ENCODE measurements around the gene PSG7. TPM values are rescaled to one million over a fixed set of nuclear protein-coding genes. Genes with fewer than 3 reads are reported as not detected.
A peak's percentile ranks its signal among the peaks of the same experiment; 100 is the strongest.
"Not testable (repeated sequence)": the region's sequence is repeated elsewhere in the genome, so short reads cannot be mapped to it uniquely, and the experiment has no call there.

Gene PSG7
- total RNA-seq, 1 experiment from 2014 or later, result not detected

DNA sequence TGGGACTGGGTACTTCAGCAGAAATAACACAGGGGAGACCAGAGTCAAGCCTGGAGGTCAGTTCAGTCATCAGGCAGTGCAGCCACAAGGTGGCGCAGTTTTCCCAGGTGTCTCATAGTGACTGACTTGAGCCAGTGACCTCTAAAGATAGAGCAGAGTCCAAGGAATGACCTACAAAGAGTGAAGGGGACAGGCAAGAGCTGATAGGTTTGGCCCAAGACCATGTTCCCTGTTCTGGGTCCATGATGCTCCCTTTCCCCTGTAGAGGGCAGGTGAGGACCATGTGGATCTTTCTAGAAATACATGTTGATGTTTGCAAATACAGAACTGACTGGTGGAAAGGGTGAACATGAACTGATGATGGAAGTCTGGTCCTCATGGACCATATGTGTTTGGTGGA lies 6.8 kb downstream of the PSG7 start:
- BruUV-seq (replicated peaks); H3K4me3 Mint-ChIP-seq (ENCODE audit: unreplicated experiment); H3K27ac Mint-ChIP-seq (ENCODE audit: low read depth, unreplicated experiment); H3K36me3 Mint-ChIP-seq (ENCODE audit: insufficient read depth, unreplicated experiment); H3K27me3 Mint-ChIP-seq (ENCODE audit: insufficient read depth, unreplicated experiment); H3K9me3 Mint-ChIP-seq (ENCODE audit: unreplicated experiment): not testable (repeated sequence)
- intact Hi-C loops (cut with micrococcal nuclease), result loop anchor here (2.0 kb wide), 2 partner anchors 101 to 157 kb away; no protein-coding TSS in a partner anchor
- TF ChIP-seq, protein P1, sequence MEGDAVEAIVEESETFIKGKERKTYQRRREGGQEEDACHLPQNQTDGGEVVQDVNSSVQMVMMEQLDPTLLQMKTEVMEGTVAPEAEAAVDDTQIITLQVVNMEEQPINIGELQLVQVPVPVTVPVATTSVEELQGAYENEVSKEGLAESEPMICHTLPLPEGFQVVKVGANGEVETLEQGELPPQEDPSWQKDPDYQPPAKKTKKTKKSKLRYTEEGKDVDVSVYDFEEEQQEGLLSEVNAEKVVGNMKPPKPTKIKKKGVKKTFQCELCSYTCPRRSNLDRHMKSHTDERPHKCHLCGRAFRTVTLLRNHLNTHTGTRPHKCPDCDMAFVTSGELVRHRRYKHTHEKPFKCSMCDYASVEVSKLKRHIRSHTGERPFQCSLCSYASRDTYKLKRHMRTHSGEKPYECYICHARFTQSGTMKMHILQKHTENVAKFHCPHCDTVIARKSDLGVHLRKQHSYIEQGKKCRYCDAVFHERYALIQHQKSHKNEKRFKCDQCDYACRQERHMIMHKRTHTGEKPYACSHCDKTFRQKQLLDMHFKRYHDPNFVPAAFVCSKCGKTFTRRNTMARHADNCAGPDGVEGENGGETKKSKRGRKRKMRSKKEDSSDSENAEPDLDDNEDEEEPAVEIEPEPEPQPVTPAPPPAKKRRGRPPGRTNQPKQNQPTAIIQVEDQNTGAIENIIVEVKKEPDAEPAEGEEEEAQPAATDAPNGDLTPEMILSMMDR (IDR thresholded peaks at IDR 0.05; ENCODE audit: unreplicated experiment), result peak; percentile 54
- CTCF ChIA-PET, result interaction anchor here (1.0 to 1.8 kb wide), 3 partner anchors 150 to 160 kb away, joined by 3 to 6 read pairs (median 4); no protein-coding TSS in a partner anchor
- H3K4me1 Mint-ChIP-seq (ENCODE audit: insufficient read depth, unreplicated experiment), result peaks cover 21% of the 10 kb centered on the region
- peak; percentile 48 for DNase-seq (ENCODE audit: unreplicated experiment)
- POLR2A ChIA-PET, result interaction anchor here (0.8 kb wide), 1 partner anchor 15 kb away, joined by 3 read pairs; no protein-coding TSS in a partner anchor

- H3K36me3 Mint-ChIP-seq (ENCODE audit: insufficient read depth, unreplicated experiment), result no peaks in the 10 kb centered on the region
- ChIA-PET POLR2A (no interaction called here), CTCF (interaction anchor here (0.6 to 1.8 kb wide), 7 partner anchors 43 to 229 kb away, joined by 3 to 7 read pairs (median 5); no protein-coding TSS in a partner anchor)
- intact Hi-C loops (cut with micrococcal nuclease), result no loop called here
- H3K4me1 Mint-ChIP-seq (ENCODE audit: insufficient read depth, unreplicated experiment), result peaks cover 20% of the 10 kb centered on the region
- no peak overlapping the region for H3K4me3 Mint-ChIP-seq (ENCODE audit: unreplicated experiment)
- H3K9me3 Mint-ChIP-seq (ENCODE audit: unreplicated experiment), result no peaks in the 10 kb centered on the region
- BruUV-seq (replicated peaks), result no TSS peak
- TF ChIP-seq, protein P1 (IDR thresholded peaks at IDR 0.05; ENCODE audit: unreplicated experiment), result no peak
- no peak overlapping the region for H3K27ac Mint-ChIP-seq (ENCODE audit: low read depth, unreplicated experiment)
- no peaks in the 10 kb centered on the region for H3K27me3 Mint-ChIP-seq (ENCODE audit: insufficient read depth, unreplicated experiment)
- DNase-seq (ENCODE audit: unreplicated experiment), result no peak
Measured at GRCh38 chr19:42928896-42929295, 8.1 kb downstream of the PSG7 start.

GRCh38 chr19:42926781-42927180 lies 10.2 kb downstream of the PSG7 start:
- Mint-ChIP-seq H3K4me1 (ENCODE audit: insufficient read depth, unreplicated experiment) (no peaks in the 10 kb centered on the region), H3K27ac (ENCODE audit: low read depth, unreplicated experiment) (no peak overlapping the region), H3K27me3 (ENCODE audit: insufficient read depth, unreplicated experiment) (no peaks in the 10 kb centered on the region), H3K9me3 (ENCODE audit: unreplicated experiment) (no peaks in the 10 kb centered on the region), H3K4me3 (ENCODE audit: unreplicated experiment) (no peak overlapping the region), H3K36me3 (ENCODE audit: insufficient read depth, unreplicated experiment) (no peaks in the 10 kb centered on the region)
- POLR2A ChIA-PET, result no interaction called here
- TF ChIP-seq, protein P1 (IDR thresholded peaks at IDR 0.05; ENCODE audit: unreplicated experiment), result no peak
- CTCF ChIA-PET, result interaction anchor here (1.5 kb wide), 1 partner anchor 42 kb away, joined by 4 read pairs; no protein-coding TSS in a partner anchor
- no TSS peak for BruUV-seq (replicated peaks)
- DNase-seq (ENCODE audit: unreplicated experiment), result no peak
- intact Hi-C loops (cut with micrococcal nuclease), result no loop called here

GRCh38 chr19:42923106-42923505 lies 13.9 kb downstream of the PSG7 start:
- H3K4me1 Mint-ChIP-seq (ENCODE audit: insufficient read depth, unreplicated experiment); H3K27ac Mint-ChIP-seq (ENCODE audit: low read depth, unreplicated experiment); H3K9me3 Mint-ChIP-seq (ENCODE audit: unreplicated experiment); POLR2A ChIA-PET; H3K36me3 Mint-ChIP-seq (ENCODE audit: insufficient read depth, unreplicated experiment); H3K4me3 Mint-ChIP-seq (ENCODE audit: unreplicated experiment); H3K27me3 Mint-ChIP-seq (ENCODE audit: insufficient read depth, unreplicated experiment); BruUV-seq (replicated peaks): not testable (repeated sequence)
- intact Hi-C loops (cut with micrococcal nuclease), result loop anchor here (1.0 kb wide), 1 partner anchor 130 kb away; no protein-coding TSS in a partner anchor
- TF ChIP-seq, protein P1 (IDR thresholded peaks at IDR 0.05; ENCODE audit: unreplicated experiment), result peak; percentile 93
- CTCF ChIA-PET, result interaction anchor here (0.6 to 6.4 kb wide), 15 partner anchors 9 to 580 kb away, joined by 3 to 39 read pairs (median 3); no protein-coding TSS in a partner anchor
- DNase-seq (ENCODE audit: unreplicated experiment), result peak; percentile 74

- H3K36me3 Mint-ChIP-seq (ENCODE audit: insufficient read depth, unreplicated experiment); H3K27me3 Mint-ChIP-seq (ENCODE audit: insufficient read depth, unreplicated experiment); H3K4me3 Mint-ChIP-seq (ENCODE audit: unreplicated experiment); DNase-seq (ENCODE audit: unreplicated experiment); H3K27ac Mint-ChIP-seq (ENCODE audit: low read depth, unreplicated experiment); intact Hi-C loops (cut with micrococcal nuclease); H3K9me3 Mint-ChIP-seq (ENCODE audit: unreplicated experiment); BruUV-seq (replicated peaks); H3K4me1 Mint-ChIP-seq (ENCODE audit: insufficient read depth, unreplicated experiment): not testable (repeated sequence)
- POLR2A ChIA-PET, result interaction anchor here (1.2 kb wide), 1 partner anchor 154 kb away, joined by 3 read pairs; no protein-coding TSS in a partner anchor
- CTCF ChIA-PET, result interaction anchor here (0.5 to 6.4 kb wide), 5 partner anchors 34 to 504 kb away, joined by 3 to 39 read pairs (median 3); no protein-coding TSS in a partner anchor
Measured at GRCh38 chr19:42920971-42921370, 16.0 kb downstream of the PSG7 start.
